CD4-positive, CD25-positive, alpha-beta regulatory T cell (primary cell): ENCODE measurements around the gene OR6J1. TPM values are rescaled to one million over a fixed set of nuclear protein-coding genes. Genes with fewer than 3 reads are reported as not detected.
A peak's percentile ranks its signal among the peaks of the same experiment; 100 is the strongest.

ENCODE experiments used
- ATAC-seq, 2 donors: fragments of 150-1000 bp; cut with Tn5 transposase; one replicate each; pipeline ENCODE4 v1.10.0; 2021; ENCODE audit warnings: low read depth in 2 of 2, moderate number of reproducible peaks in 2 of 2, moderate library complexity in 1 of 2
- DNase-seq, 3 donors: peaks; one replicate each; pipeline versions ENCODE4 v3.0.0 to v3.0.0-alpha.2; 2012 to 2022; ENCODE audit warnings: mixed read lengths in 1 of 3
- H3K27ac ChIP-seq: one replicate; pipeline ENCODE4 v1.7.0; 2013; ENCODE audit warnings: mild to moderate bottlenecking, low read length; ENCODE audit not compliant: insufficient read depth, poor library complexity, severe bottlenecking
- H3K27me3 ChIP-seq: one replicate; pipeline ENCODE4 v1.7.0; 2013; ENCODE audit warnings: low read length; ENCODE audit not compliant: control insufficient read depth, insufficient read depth
- H3K36me3 ChIP-seq: one replicate; pipeline ENCODE4 v1.7.0; 2013; ENCODE audit warnings: mild to moderate bottlenecking, low read length, moderate library complexity; ENCODE audit not compliant: control insufficient read depth, insufficient read depth
- H3K4me1 ChIP-seq: 2 replicates; pipeline ENCODE4 v1.7.0; 2013; ENCODE audit warnings: mild to moderate bottlenecking, low read length; ENCODE audit not compliant: insufficient read depth, control insufficient read depth, poor library complexity, severe bottlenecking
- H3K4me3 ChIP-seq: one replicate; pipeline ENCODE4 v1.7.0; 2013; ENCODE audit warnings: low read depth, mild to moderate bottlenecking, low read length, moderate library complexity
- H3K9me3 ChIP-seq, 2 experiments: 1 replicate in 1 of 2; 2 replicates in 1 of 2; pipeline ENCODE4 v1.7.0; 2013; ENCODE audit warnings: low read length in 2 of 2, mild to moderate bottlenecking in 1 of 2, moderate library complexity in 1 of 2; ENCODE audit not compliant: control insufficient read depth in 2 of 2
- H3K27ac Mint-ChIP-seq, 3 donors: one replicate each; pipeline ENCODE4 v1.8.0; 2020 to 2022; ENCODE audit warnings: mild to moderate bottlenecking in 3 of 3, mixed read lengths in 3 of 3, moderate library complexity in 2 of 3
- H3K27me3 Mint-ChIP-seq: one replicate; pipeline ENCODE4 v1.8.0; 2022; ENCODE audit warnings: mild to moderate bottlenecking, mixed read lengths
- H3K36me3 Mint-ChIP-seq: one replicate; pipeline ENCODE4 v1.8.0; 2020; ENCODE audit warnings: mixed read lengths
- H3K4me1 Mint-ChIP-seq, 4 donors: one replicate each; pipeline ENCODE4 v1.8.0; 2020 to 2022; ENCODE audit warnings: mixed read lengths in 4 of 4, mild to moderate bottlenecking in 1 of 4
- H3K4me3 Mint-ChIP-seq, 4 donors: one replicate each; pipeline ENCODE4 v1.8.0; 2020 to 2022; ENCODE audit warnings: mild to moderate bottlenecking in 4 of 4, mixed read lengths in 4 of 4, moderate library complexity in 3 of 4
- H3K9me3 Mint-ChIP-seq, 7 donors: one replicate each; pipeline ENCODE4 v1.8.0; 2020 to 2022; ENCODE audit warnings: mixed read lengths in 7 of 7, mild to moderate bottlenecking in 3 of 7, moderate library complexity in 2 of 7
- polyA plus RNA-seq, 4 donors: library from polyadenylated mRNA; unstranded; fragments of 300-500 nt; fragmentation: Illumina TruSeq; gene quantifications; one replicate each; pipeline ENCODE4 v1.2.3, GENCODE V29; 2021
- total RNA-seq: library from RNA; stranded (reverse); gene quantifications from one replicate; pipeline ENCODE4 v1.2.3, GENCODE V29; 2022

Gene OR6J1
- total and polyA plus RNA-seq, 5 donors from 2014 or later: not detected

DNA sequence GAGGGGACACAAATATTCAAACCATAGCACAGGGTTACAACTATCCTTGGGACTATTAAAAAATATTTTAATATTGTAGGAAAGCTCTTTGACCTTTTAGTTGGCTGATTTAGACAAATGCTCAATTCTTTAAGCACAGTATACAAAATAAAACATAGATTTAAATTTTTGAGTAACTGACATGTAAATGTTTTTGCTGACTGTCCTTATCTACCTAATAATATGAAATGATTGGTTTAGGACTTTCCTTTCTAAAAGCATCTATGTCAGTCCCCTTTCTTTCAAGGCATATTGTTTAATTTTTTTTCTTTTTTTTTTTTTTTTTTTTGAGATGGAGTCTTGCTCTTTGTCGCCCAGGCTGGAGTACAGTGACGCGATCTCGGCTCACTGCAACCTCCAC is 16.5 kb upstream of the OR6J1 start:
- Mint-ChIP-seq H3K27ac (no peak overlapping the region), H3K27me3 (peaks cover 14% of the 10 kb centered on the region), H3K9me3 (no peaks in the 10 kb centered on the region), H3K4me3 (no peak overlapping the region), H3K4me1 (no peaks in the 10 kb centered on the region), H3K36me3 (no peaks in the 10 kb centered on the region)
- no peak for ATAC-seq
- no peak for DNase-seq
- no peaks in the 10 kb centered on the region for H3K9me3 ChIP-seq
- H3K4me3 ChIP-seq: no peak overlapping the region
- H3K27ac ChIP-seq: no peak overlapping the region
- no peaks in the 10 kb centered on the region for H3K27me3 ChIP-seq
- H3K36me3 ChIP-seq: no peaks in the 10 kb centered on the region
- H3K4me1 ChIP-seq: no peaks in the 10 kb centered on the region

DNA sequence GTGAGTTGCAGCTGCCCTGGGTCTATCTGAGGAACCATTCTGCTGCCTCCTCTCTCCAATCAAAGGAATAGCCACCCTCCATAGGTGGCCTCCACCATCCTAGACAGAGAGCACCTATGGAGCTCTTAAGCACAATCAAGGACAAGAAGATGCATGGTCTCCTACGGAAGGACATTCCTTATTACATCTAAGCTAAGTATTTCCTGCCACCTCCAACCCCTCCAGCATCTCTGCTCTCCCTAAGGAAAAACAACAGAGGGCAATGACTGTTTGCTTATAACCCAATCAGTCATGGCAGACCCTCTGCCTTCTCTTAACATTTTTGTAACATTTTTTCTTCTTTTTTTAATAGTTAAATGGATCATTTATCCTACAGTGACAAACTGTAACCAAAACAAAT is 14.8 kb upstream of the OR6J1 start:
- Histone ChIP-seq H3K27ac (no peak overlapping the region), H3K4me1 (no peaks in the 10 kb centered on the region), H3K36me3 (no peaks in the 10 kb centered on the region), H3K9me3 (no peaks in the 10 kb centered on the region), H3K27me3 (no peaks in the 10 kb centered on the region), H3K4me3 (no peak overlapping the region)
- peaks cover 12% of the 10 kb centered on the region for H3K27me3 Mint-ChIP-seq
- H3K36me3 Mint-ChIP-seq: no peaks in the 10 kb centered on the region
- H3K4me1 Mint-ChIP-seq: no peaks in the 10 kb centered on the region
- no peak overlapping the region for H3K4me3 Mint-ChIP-seq
- H3K9me3 Mint-ChIP-seq: no peaks in the 10 kb centered on the region
- H3K27ac Mint-ChIP-seq: no peak overlapping the region
- no peak for DNase-seq
- ATAC-seq: no peak

DNA sequence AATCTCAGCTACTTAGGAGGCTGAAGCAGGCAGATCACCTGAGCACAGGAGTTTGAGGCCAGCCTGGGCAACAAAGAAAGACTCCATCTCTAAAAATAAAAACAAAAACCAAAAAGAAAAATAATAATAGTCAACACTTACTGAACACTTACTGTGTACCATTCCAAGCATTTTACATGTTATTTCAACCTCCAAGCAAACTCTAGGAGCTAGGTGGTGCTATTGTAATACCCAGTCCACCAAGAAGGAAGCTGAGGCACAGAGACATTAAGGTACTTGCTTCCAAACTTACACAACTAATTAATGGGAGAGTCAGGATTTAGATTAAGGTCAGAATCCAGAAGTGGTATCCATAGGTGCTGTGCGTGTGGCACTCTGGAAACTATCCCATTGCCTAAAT is 13.7 kb upstream of the OR6J1 start:
- H3K9me3 Mint-ChIP-seq: no peaks in the 10 kb centered on the region
- no peak overlapping the region for H3K27ac Mint-ChIP-seq

DNA sequence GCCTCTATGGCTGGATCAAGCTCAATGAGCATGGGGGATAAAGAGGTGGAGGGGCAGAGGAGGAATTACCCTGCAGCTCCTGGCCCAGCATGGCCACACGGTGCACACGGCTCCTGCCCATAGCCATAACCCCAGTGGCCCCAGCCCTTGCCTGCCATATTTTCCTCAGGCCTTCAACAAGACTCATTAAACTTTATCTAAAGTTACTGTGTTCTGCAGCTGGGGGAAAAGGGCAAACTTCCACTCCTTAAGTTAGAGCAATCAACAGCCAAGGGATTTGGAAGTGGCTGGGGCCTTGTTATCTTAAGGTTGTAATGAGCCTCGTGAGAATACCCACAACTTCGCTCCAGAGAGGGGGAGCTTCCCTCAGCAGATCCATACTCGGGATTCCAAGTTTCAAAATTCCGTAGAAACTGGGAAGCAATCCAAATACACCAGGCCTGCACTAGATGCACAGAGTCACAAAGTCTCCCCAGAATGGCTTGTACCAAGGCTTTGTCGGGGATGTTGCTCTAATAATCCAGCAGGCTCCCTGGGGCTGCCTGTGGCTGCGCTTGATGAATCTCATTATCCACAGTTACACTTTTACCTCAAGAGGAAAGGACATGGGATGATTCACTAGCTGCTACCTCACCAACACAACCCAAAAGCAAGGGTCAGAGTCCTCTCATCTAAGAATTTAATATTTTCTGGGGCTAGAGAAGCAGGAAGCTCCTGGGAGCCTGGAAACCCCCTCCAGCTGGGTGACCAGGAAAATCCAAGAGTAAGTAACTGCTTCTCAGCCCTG is 13.0 kb upstream of the OR6J1 start:
- no peaks in the 10 kb centered on the region for H3K27me3 ChIP-seq
- H3K4me3 Mint-ChIP-seq: no peak overlapping the region
- H3K36me3 ChIP-seq: no peaks in the 10 kb centered on the region
- no peak overlapping the region for H3K27ac Mint-ChIP-seq
- no peak overlapping the region for H3K4me3 ChIP-seq
- H3K9me3 Mint-ChIP-seq: no peaks in the 10 kb centered on the region
- H3K36me3 Mint-ChIP-seq: no peaks in the 10 kb centered on the region
- H3K27me3 Mint-ChIP-seq: peaks cover 10% of the 10 kb centered on the region
- H3K4me1 Mint-ChIP-seq: no peaks in the 10 kb centered on the region
- H3K9me3 ChIP-seq: no peaks in the 10 kb centered on the region
- no peak overlapping the region for H3K27ac ChIP-seq
- no peaks in the 10 kb centered on the region for H3K4me1 ChIP-seq
- DNase-seq: no peak
- no peak for ATAC-seq

More for the DNA sequence above, 13.7 kb upstream of the OR6J1 start:
- H3K4me3 Mint-ChIP-seq: no peak overlapping the region
- Histone ChIP-seq H3K9me3 (no peaks in the 10 kb centered on the region), H3K4me1 (no peaks in the 10 kb centered on the region), H3K27ac (no peak overlapping the region), H3K4me3 (no peak overlapping the region), H3K27me3 (no peaks in the 10 kb centered on the region), H3K36me3 (no peaks in the 10 kb centered on the region)
- no peaks in the 10 kb centered on the region for H3K4me1 Mint-ChIP-seq
- H3K27me3 Mint-ChIP-seq: peaks cover 10% of the 10 kb centered on the region
- ATAC-seq (no peak), DNase-seq (peak in 1 of 3 donors; percentile 20)
- no peaks in the 10 kb centered on the region for H3K36me3 Mint-ChIP-seq

DNA sequence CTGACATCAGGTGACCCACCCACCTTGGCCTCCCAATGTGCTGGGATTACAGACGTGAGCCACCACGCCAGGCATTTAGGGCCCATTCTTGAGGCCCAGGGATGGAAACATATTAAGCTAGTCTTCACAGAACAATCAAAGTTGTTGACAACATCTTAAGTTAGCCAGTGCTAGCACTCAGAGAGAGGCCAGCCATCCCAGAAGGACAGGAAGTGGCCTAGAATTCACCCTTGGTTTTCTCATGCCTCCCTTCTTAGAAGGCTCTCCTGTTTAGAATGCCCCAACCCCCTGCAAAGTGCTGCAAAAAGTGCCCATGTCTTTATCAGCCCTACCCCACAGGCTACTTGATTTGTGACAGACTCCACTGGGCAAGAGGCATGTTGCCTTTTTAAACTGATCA is 12.1 kb upstream of the OR6J1 start:
- no peak overlapping the region for H3K27ac ChIP-seq
- H3K4me1 ChIP-seq: no peaks in the 10 kb centered on the region
- ATAC-seq: no peak
- H3K9me3 Mint-ChIP-seq: no peaks in the 10 kb centered on the region
- no peak overlapping the region for H3K4me3 Mint-ChIP-seq
- no peaks in the 10 kb centered on the region for H3K9me3 ChIP-seq
- no peaks in the 10 kb centered on the region for H3K36me3 Mint-ChIP-seq
- H3K4me3 ChIP-seq: no peak overlapping the region
- H3K4me1 Mint-ChIP-seq: no peaks in the 10 kb centered on the region
- no peak for DNase-seq
- H3K27ac Mint-ChIP-seq: no peak overlapping the region
- no peaks in the 10 kb centered on the region for H3K27me3 ChIP-seq
- peaks cover 10% of the 10 kb centered on the region for H3K27me3 Mint-ChIP-seq
- H3K36me3 ChIP-seq: no peaks in the 10 kb centered on the region

DNA sequence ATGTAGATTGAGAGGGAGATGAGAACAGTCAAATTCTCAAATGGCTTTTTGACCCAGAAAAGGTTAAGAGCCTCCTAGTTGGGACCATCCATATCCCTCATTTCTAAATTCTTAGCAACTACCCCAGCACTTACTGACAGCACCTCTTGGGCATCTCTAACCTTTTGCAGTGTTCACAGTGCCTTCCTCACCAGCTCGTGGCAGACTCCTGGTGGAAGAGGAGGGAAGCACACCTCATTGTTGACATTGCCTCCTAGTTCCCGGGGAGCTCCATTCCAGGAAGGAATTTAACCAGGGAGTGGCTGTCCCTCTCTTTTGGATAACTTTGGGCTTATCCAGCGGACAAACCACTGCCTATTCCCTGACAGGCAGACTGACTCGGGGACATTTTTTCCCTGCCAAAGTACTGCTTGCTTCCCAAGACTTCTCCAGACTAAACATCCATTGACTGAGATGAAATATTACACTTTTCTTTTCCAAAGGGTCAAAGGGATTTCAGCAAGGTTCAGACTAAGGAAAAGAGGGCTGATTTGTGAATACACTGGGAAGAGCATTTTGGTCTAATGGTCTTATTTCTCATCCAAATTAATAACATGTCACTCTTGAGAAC is 9.0 kb upstream of the OR6J1 start:
- no peaks in the 10 kb centered on the region for H3K9me3 Mint-ChIP-seq
- peak; percentile 76 to 81 for ATAC-seq

DNA sequence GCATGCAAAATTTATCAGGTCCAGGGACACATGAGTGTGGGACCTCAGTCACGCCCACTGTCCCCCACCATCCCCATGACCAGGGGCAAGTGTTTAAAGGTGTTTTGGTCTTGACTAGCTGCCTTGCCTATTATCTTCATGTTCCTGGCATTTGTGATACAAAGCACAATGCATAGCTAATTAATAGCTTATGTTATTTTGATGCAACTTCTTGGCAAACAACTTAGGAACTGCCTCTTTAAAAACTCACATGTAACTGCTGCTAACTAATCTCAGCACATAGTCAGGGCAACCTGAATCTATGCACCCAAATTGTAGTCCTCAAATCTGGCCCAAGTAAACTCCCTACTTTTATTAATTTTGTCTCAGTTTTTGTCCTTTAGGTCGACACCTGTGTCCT is 7.4 kb upstream of the OR6J1 start:
- no peak overlapping the region for H3K4me3 Mint-ChIP-seq
- H3K36me3 Mint-ChIP-seq: no peaks in the 10 kb centered on the region
- H3K27ac ChIP-seq: no peak overlapping the region
- H3K4me1 ChIP-seq: no peaks in the 10 kb centered on the region
- H3K27me3 ChIP-seq: no peaks in the 10 kb centered on the region
- H3K36me3 ChIP-seq: no peaks in the 10 kb centered on the region
- no peaks in the 10 kb centered on the region for H3K9me3 Mint-ChIP-seq
- H3K27me3 Mint-ChIP-seq: peaks cover 8% of the 10 kb centered on the region
- peak overlapping the region in 1 of 3 donors; percentile 4 for H3K27ac Mint-ChIP-seq
- H3K4me1 Mint-ChIP-seq: no peaks in the 10 kb centered on the region
- no peaks in the 10 kb centered on the region for H3K9me3 ChIP-seq
- H3K4me3 ChIP-seq: no peak overlapping the region
- ATAC-seq (no peak), DNase-seq (no peak)

More for the DNA sequence above, 9.0 kb upstream of the OR6J1 start:
- H3K4me1 ChIP-seq: no peaks in the 10 kb centered on the region
- H3K27me3 ChIP-seq: no peaks in the 10 kb centered on the region
- Mint-ChIP-seq H3K27me3 (peaks cover 10% of the 10 kb centered on the region), H3K36me3 (no peaks in the 10 kb centered on the region), H3K4me1 (no peaks in the 10 kb centered on the region), H3K27ac (no peak overlapping the region), H3K4me3 (no peak overlapping the region)
- no peaks in the 10 kb centered on the region for H3K9me3 ChIP-seq
- DNase-seq: peak; percentile 26 to 62 (median 45)
- no peak overlapping the region for H3K27ac ChIP-seq
- no peak overlapping the region for H3K4me3 ChIP-seq
- H3K36me3 ChIP-seq: no peaks in the 10 kb centered on the region
